Heart right ventricle (tissue), 16 donors: ENCODE results near the gene ING5. TPM values are rescaled to one million over a fixed set of nuclear protein-coding genes. Genes with fewer than 3 reads are reported as not detected.

ENCODE experiments used
- ATAC-seq, 8 donors: fragments of 200-7000 bp; cut with Tn5 transposase; one replicate each; pipeline ENCODE4 v1.9.1; 2020; ENCODE audit warnings: mild to moderate bottlenecking in 8 of 8, moderate library complexity in 8 of 8, moderate number of reproducible peaks in 1 of 8
- DNase-seq, 2 donors: peaks; one replicate each; pipeline ENCODE4 v3.0.0-alpha.2; 2020
- H3K27ac ChIP-seq, 10 donors: fragments of 200-600 bp; sonication (generic) in 2 of 10; one replicate each; pipeline versions ENCODE4 v1.5.0 to v1.8.0; 2020 to 2022; ENCODE audit warnings: mild to moderate bottlenecking in 3 of 10
- H3K27me3 ChIP-seq, 7 donors: fragments of 200-600 bp; one replicate each; pipeline ENCODE4 v1.8.0; 2021 to 2022; ENCODE audit warnings: mild to moderate bottlenecking in 2 of 7
- H3K36me3 ChIP-seq, 9 donors: fragments of 200-600 bp; sonication (generic) in 1 of 9; one replicate each; pipeline versions ENCODE4 v1.5.0 to v1.8.0; 2020 to 2022; ENCODE audit warnings: mild to moderate bottlenecking in 2 of 9
- H3K4me1 ChIP-seq, 9 donors: fragments of 200-600 bp; sonication (generic) in 1 of 9; one replicate each; pipeline versions ENCODE4 v1.5.0 to v1.8.0; 2020 to 2022; ENCODE audit warnings: mild to moderate bottlenecking in 4 of 9
- H3K4me3 ChIP-seq, 10 donors: fragments of 200-600 bp; sonication (generic) in 2 of 10; one replicate each; pipeline versions ENCODE4 v1.5.0 to v1.8.0; 2020 to 2022; ENCODE audit warnings: mild to moderate bottlenecking in 7 of 10, moderate library complexity in 2 of 10
- H3K9me3 ChIP-seq, 11 donors: fragments of 200-600 bp in 10 of 11; sonication (generic) in 2 of 11; one replicate each; pipeline versions ENCODE4 v1.5.0 to v1.8.0; 2013 to 2022; ENCODE audit warnings: mild to moderate bottlenecking in 2 of 11, control low read depth in 1 of 11, moderate library complexity in 1 of 11
- WGBS, 2 donors: extraction: QIAGEN DNeasy Blood & Tissue Kit; methylation state at CpG; one replicate each; pipeline ENCODE4 v1.1.7; 2013; ENCODE audit warnings: inconsistent platforms in 1 of 2; 5-methylcytosine and 5-hydroxymethylcytosine counted together
- intact Hi-C, 10 donors: fragments of 100-400 bp; cut with DNase I; formaldehyde crosslinking; loops; one replicate each; pipeline versions ENCODE4 v1.11.1 to v1.14.2; 2022
- polyA plus RNA-seq, 2 donors: library from polyadenylated mRNA; stranded (reverse); fragments of 200-250 nt; gene quantifications; one replicate each; pipeline ENCODE4 v1.2.3, GENCODE V29; 2013
- total RNA-seq, 10 donors: library from RNA; stranded (reverse); fragmentation: NEBNext Ultra II Directional in 3 of 10; extraction: Animal tissue kit (Norgen Biotek cat#: 25700) in 3 of 10; gene quantifications; one replicate each; pipeline versions ENCODE4 v1.2.1 to v1.2.4, GENCODE V29; 2021 to 2023
- TF ChIP-seq, protein P1 (sequence below), 9 donors: fragments of 200-600 bp; sonication (generic) in 2 of 9; IDR thresholded peaks; one replicate each; pipeline versions ENCODE4 v1.5.0 to v1.8.0; 2021 to 2022; ENCODE audit warnings: antibody characterized with exemption in 9 of 9, mild to moderate bottlenecking in 5 of 9, moderate library complexity in 1 of 9
- donor health status: Arrhythmogenic right ventricular cardiomyopathy.
- donor health status: ischemic (EF 13 %, LVEDD 7.1; RV severe dilation, severe dysfunction).
- donor health status: healthy with polysubstance abuse.
- donor health status: DM: no; HTN: yes; CAD: no.
- donor health status: DM: no; HTN: no; CAD: no.
- donor health status: ischemic (EF 25% LVEDD 6.9; RV normal size, moderate dysfunction).
- donor health status: ischemic (EF 25% LVEDD 5.7; RV mildly dilated, moderate dysfunction).
- donor health status: healthy.
- donor health status: DM: yes; HTN: yes; CAD: no.
- donor health status: Ischemic cardiomyopathy.
- donor health status: ischemic (EF 35%, LVEDD 5.7; RV mildly dilated, moderate dysfunction).
- donor health status: nonischemic (EF 11% LVEDD 7.7; RV severe dilation, severe dysfunction).
- donor health status: DM: yes; HTN: yes; CAD: no.
- donor health status: PGD.
- donor health status: ischemic (EF 29% LVEDD 5.4; RV normal size, mild dysfunction).
- donor health status: nonischemic (EF 23%, LVEDD 6.1; RV moderate dilation, normal function).

Gene ING5
- total and polyA plus RNA-seq, 12 donors: 10.4 to 49.9 (median 17.5) TPM

DNA sequence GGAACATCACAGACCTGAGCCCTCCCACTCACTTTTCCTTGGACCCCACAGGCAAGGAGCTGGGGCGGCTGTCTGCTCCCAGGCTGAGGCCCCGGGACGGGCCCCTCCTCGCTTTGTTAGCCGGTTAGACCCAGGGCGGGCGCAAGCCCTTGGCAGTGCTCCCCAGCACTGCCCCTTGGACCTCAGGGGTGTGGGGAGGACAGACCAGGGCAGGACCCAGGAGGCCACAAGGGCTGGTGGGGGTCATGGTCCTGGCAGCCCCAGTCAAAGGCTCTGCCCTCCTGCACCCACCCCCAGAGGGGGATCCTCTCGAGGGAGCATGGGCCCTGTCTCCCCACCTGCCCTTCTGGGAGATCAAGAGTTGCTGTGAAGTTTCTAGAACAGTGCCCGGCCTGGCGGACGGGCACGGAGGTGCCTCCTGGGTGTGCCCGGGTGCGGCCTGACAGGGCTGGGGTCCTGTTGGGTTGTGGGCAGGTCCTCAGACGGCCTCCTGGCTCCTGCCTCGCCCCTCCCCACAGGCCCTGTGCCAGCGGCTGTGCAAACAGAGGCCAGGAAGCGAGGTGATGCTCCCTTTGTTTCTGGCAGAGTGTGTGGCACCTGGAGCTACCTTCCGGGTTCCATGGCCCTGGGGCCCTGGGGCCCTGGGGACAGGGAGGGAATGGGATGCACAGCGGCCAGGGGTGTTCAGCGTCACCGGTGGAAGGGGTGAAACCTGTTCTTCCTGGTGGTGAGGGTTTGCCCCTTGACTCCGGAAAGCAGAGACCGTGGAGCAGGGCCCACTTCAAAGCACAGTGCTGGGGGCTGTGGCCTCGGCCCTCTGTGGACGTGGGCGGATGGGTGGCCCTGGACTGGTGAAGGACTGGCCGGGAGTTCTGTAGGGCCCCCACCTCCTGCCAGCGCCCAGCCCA lies 71.9 kb downstream of the ING5 start:
- intact Hi-C loops: no loop called here
- H3K36me3 ChIP-seq: no peaks in the 10 kb centered on the region
- H3K4me1 ChIP-seq: peaks cover 0 to 17% (median 0%) of the 10 kb centered on the region in 9 donors
- no peak for DNase-seq
- TF ChIP-seq, protein P1, sequence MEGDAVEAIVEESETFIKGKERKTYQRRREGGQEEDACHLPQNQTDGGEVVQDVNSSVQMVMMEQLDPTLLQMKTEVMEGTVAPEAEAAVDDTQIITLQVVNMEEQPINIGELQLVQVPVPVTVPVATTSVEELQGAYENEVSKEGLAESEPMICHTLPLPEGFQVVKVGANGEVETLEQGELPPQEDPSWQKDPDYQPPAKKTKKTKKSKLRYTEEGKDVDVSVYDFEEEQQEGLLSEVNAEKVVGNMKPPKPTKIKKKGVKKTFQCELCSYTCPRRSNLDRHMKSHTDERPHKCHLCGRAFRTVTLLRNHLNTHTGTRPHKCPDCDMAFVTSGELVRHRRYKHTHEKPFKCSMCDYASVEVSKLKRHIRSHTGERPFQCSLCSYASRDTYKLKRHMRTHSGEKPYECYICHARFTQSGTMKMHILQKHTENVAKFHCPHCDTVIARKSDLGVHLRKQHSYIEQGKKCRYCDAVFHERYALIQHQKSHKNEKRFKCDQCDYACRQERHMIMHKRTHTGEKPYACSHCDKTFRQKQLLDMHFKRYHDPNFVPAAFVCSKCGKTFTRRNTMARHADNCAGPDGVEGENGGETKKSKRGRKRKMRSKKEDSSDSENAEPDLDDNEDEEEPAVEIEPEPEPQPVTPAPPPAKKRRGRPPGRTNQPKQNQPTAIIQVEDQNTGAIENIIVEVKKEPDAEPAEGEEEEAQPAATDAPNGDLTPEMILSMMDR (IDR thresholded peaks at IDR 0.05): no peak
- ATAC-seq: no peak
- no peak overlapping the region for H3K4me3 ChIP-seq
- peaks cover 7 to 56% (median 41%) of the 10 kb centered on the region in 7 donors for H3K27me3 ChIP-seq
- 73 to 79% methylated on average over 29 of the region's 29 CpGs for WGBS, 2 donors
- no peak overlapping the region for H3K27ac ChIP-seq
- no peaks in the 10 kb centered on the region for H3K9me3 ChIP-seq

DNA sequence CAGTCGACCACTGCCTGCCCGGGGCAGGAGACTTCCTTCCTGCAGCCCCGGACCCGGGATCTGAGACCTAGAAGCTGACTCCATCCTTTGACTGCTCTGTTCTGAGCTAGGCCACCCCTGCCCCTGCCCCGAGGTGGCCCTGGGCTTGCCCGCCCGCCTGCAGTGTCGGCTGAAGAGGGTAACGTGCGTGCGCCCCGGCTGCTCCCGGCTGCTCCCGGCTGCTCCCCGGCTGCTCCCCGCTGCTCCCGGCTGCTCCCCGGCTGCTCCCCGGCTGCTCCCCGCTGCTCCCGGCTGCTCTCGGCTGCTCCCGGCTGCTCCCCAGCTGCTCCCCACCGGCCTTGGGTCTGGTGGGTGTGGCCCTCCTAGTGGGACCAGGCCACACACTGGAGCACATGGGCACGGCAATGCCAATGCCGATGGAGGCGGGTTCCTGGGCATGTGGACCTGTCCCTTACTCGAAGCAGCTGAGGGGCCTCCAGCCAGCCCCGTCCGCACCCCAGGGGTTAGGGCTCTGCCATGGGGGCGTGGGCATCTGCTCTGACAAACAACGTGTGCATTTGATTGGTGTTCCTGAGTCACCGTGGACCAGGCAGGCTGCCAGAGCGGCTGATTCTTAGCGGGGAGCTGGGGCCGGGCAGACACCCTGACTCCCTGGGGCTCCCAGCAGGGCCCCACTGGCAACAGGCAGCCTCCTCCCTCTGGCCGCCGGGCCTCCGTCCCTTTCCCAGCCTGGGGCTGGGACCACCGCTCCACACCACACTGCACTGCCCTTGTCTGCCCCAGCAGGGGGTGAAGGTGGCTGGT lies 72.8 kb downstream of the ING5 start:
- TF ChIP-seq, protein P1 (IDR thresholded peaks at IDR 0.05): no peak
- 66 to 71% methylated on average over 40 of the region's 40 CpGs for WGBS, 2 donors
- Histone ChIP-seq H3K27me3 (peaks cover 7 to 56% (median 41%) of the 10 kb centered on the region in 7 donors), H3K4me3 (no peak overlapping the region), H3K36me3 (no peaks in the 10 kb centered on the region), H3K27ac (no peak overlapping the region), H3K9me3 (no peaks in the 10 kb centered on the region), H3K4me1 (peaks cover 0 to 17% (median 0%) of the 10 kb centered on the region in 9 donors)
- intact Hi-C loops: no loop called here
- no peak for ATAC-seq
- DNase-seq: no peak

- H3K27me3 ChIP-seq: peaks cover 7 to 56% (median 41%) of the 10 kb centered on the region in 7 donors
- intact Hi-C loops: no loop called here
- no peak overlapping the region for H3K4me3 ChIP-seq
- DNase-seq (no peak), ATAC-seq (no peak)
- WGBS, 2 donors: 74 to 75% methylated on average over 34 of the region's 34 CpGs
- H3K36me3 ChIP-seq: no peaks in the 10 kb centered on the region
- H3K27ac ChIP-seq: no peak overlapping the region
- peaks cover 0 to 15% (median 0%) of the 10 kb centered on the region in 9 donors for H3K4me1 ChIP-seq
- H3K9me3 ChIP-seq: peaks cover 0 to 4% (median 0%) of the 10 kb centered on the region in 11 donors
- TF ChIP-seq, protein P1 (IDR thresholded peaks at IDR 0.05): no peak
These were observed 73.7 kb downstream of the ING5 start for GRCh38 chr2:241775223-241776177.
